Astrocyte (in vitro differentiated cells and primary cell): Measurements from ENCODE around the gene TRAP1. TPM values are rescaled to one million over a fixed set of nuclear protein-coding genes. Genes with fewer than 3 reads are reported as not detected.

ENCODE experiments used
- DNase-seq: peaks from one replicate; pipeline ENCODE4 v3.0.0-alpha.2; 2010; ENCODE audit warnings: low read depth
- FAIRE-seq: peaks from 2 replicates; lab custom pipeline; 2011; peaks lifted over from hg19 to GRCh38; lab: Jason Lieb, UNC
- H2AFZ ChIP-seq: 2 replicates; pipeline ENCODE4 v1.6.0; 2012; ENCODE audit warnings: low read depth, low read length, inconsistent platforms
- H3K27ac ChIP-seq: 2 replicates; pipeline ENCODE4 v1.5.1; 2011; ENCODE audit warnings: low read depth, low read length, inconsistent platforms
- H3K27me3 ChIP-seq: 2 replicates; pipeline ENCODE4 v1.6.0; 2011; ENCODE audit warnings: low read length, inconsistent platforms; ENCODE audit not compliant: insufficient read depth
- H3K36me3 ChIP-seq: 2 replicates; pipeline ENCODE4 v1.5.1; 2011; ENCODE audit warnings: low read length, inconsistent platforms; ENCODE audit not compliant: insufficient read depth
- H3K4me1 ChIP-seq: 2 replicates; pipeline ENCODE4 v1.5.1; 2011; ENCODE audit warnings: low read length, inconsistent platforms; ENCODE audit not compliant: insufficient read depth
- H3K4me2 ChIP-seq: 2 replicates; pipeline ENCODE4 v1.6.0; 2012; ENCODE audit warnings: low read length, inconsistent platforms
- H3K4me3 ChIP-seq: 2 replicates; pipeline ENCODE4 v1.5.1; 2011; ENCODE audit warnings: low read depth, mild to moderate bottlenecking, low read length, inconsistent platforms; ENCODE audit not compliant: insufficient read depth
- H3K79me2 ChIP-seq: 2 replicates; pipeline ENCODE4 v1.6.0; 2012; ENCODE audit warnings: mild to moderate bottlenecking, low read length, inconsistent platforms; ENCODE audit not compliant: insufficient read depth
- H3K9ac ChIP-seq: 2 replicates; pipeline ENCODE4 v1.6.0; 2012; ENCODE audit warnings: mild to moderate bottlenecking, low read length, inconsistent platforms
- H3K9me3 ChIP-seq: 2 replicates; pipeline ENCODE4 v1.5.1; 2012; ENCODE audit warnings: low read depth, mild to moderate bottlenecking, low read length, inconsistent platforms; ENCODE audit not compliant: insufficient read depth
- H4K20me1 ChIP-seq: 2 replicates; pipeline ENCODE4 v1.6.0; 2012; ENCODE audit warnings: low read length, inconsistent platforms; ENCODE audit not compliant: insufficient read depth
- H3K27ac Mint-ChIP-seq: one replicate; pipeline ENCODE4 v1.8.0; 2021; ENCODE audit warnings: mild to moderate bottlenecking, mixed read lengths; ENCODE audit not compliant: unreplicated experiment
- H3K27me3 Mint-ChIP-seq: one replicate; pipeline ENCODE4 v1.8.0; 2021; ENCODE audit warnings: low read depth, mixed read lengths; ENCODE audit not compliant: unreplicated experiment
- H3K36me3 Mint-ChIP-seq: one replicate; pipeline ENCODE4 v1.8.0; 2021; ENCODE audit warnings: low read depth, mixed read lengths; ENCODE audit not compliant: unreplicated experiment
- H3K4me1 Mint-ChIP-seq: one replicate; pipeline ENCODE4 v1.8.0; 2021; ENCODE audit warnings: low read depth, mixed read lengths; ENCODE audit not compliant: unreplicated experiment
- H3K4me3 Mint-ChIP-seq: one replicate; pipeline ENCODE4 v1.8.0; 2021; ENCODE audit warnings: mild to moderate bottlenecking, moderate library complexity, mixed read lengths; ENCODE audit not compliant: unreplicated experiment
- H3K9me3 Mint-ChIP-seq: one replicate; pipeline ENCODE4 v1.8.0; 2021; ENCODE audit warnings: mild to moderate bottlenecking, mixed read lengths; ENCODE audit not compliant: unreplicated experiment
- CTCF ChIP-seq: IDR thresholded peaks from 2 replicates; pipeline ENCODE4 v1.5.1; 2011; ENCODE audit warnings: low read depth, mild to moderate bottlenecking, inconsistent platforms, low read length, moderate library complexity; ENCODE audit not compliant: insufficient read depth
- EZH2 ChIP-seq: IDR thresholded peaks from 2 replicates; pipeline ENCODE4 v1.6.1; 2012; ENCODE audit warnings: mild to moderate bottlenecking, low read length, inconsistent platforms; ENCODE audit not compliant: insufficient read depth
- total RNA-seq: library from RNA; stranded (reverse); gene quantifications from 2 replicates; pipeline ENCODE4 v1.2.1, GENCODE V29; 2021

The TRAP1 gene
- total RNA-seq, 1 donor from 2014 or later, result 63.3 TPM

GRCh38 chr16:3662601-3663000 lies 54.7 kb downstream of the TRAP1 start:
- no peak for TF ChIP-seq CTCF
- TF ChIP-seq EZH2, result no peak

GRCh38 chr16:3661922-3662321 lies 55.4 kb downstream of the TRAP1 start:
- no peaks in the 10 kb centered on the region for H3K4me1 ChIP-seq
- FAIRE-seq (no peak), DNase-seq (no peak)
- peaks cover 34% of the 10 kb centered on the region for H3K36me3 Mint-ChIP-seq
- H3K27me3 Mint-ChIP-seq, result no peaks in the 10 kb centered on the region
- H2AFZ ChIP-seq, result no peak overlapping the region
- H3K9me3 ChIP-seq, result no peaks in the 10 kb centered on the region
- H3K36me3 ChIP-seq, result peaks cover 20% of the 10 kb centered on the region
- H3K27ac Mint-ChIP-seq, result no peak overlapping the region
- H3K4me3 Mint-ChIP-seq, result no peak overlapping the region
- H3K4me2 ChIP-seq, result no peak overlapping the region
- no peaks in the 10 kb centered on the region for H3K9me3 Mint-ChIP-seq
- H4K20me1 ChIP-seq, result no peaks in the 10 kb centered on the region
- H3K4me3 ChIP-seq, result no peak overlapping the region
- no peaks in the 10 kb centered on the region for H3K27me3 ChIP-seq
- TF ChIP-seq EZH2 (no peak), CTCF (no peak)
- no peaks in the 10 kb centered on the region for H3K79me2 ChIP-seq
- H3K4me1 Mint-ChIP-seq, result peaks cover 10% of the 10 kb centered on the region
- H3K9ac ChIP-seq, result no peak overlapping the region
- no peak overlapping the region for H3K27ac ChIP-seq

More at GRCh38 chr16:3662601-3663000, 54.7 kb downstream of the TRAP1 start:
- Mint-ChIP-seq H3K27ac (no peak overlapping the region), H3K36me3 (peaks cover 27% of the 10 kb centered on the region), H3K27me3 (no peaks in the 10 kb centered on the region), H3K9me3 (no peaks in the 10 kb centered on the region), H3K4me3 (no peak overlapping the region), H3K4me1 (peaks cover 10% of the 10 kb centered on the region)
- H4K20me1 ChIP-seq, result no peaks in the 10 kb centered on the region
- H3K9me3 ChIP-seq, result no peaks in the 10 kb centered on the region
- no peaks in the 10 kb centered on the region for H3K79me2 ChIP-seq
- H3K4me3 ChIP-seq, result no peak overlapping the region
- no peak overlapping the region for H3K4me2 ChIP-seq
- no peak overlapping the region for H2AFZ ChIP-seq
- no peak overlapping the region for H3K27ac ChIP-seq
- DNase-seq, result no peak
- no peak overlapping the region for H3K9ac ChIP-seq
- H3K36me3 ChIP-seq, result peaks cover 13% of the 10 kb centered on the region
- H3K4me1 ChIP-seq, result no peaks in the 10 kb centered on the region
- FAIRE-seq, result no peak
- no peaks in the 10 kb centered on the region for H3K27me3 ChIP-seq

GRCh38 chr16:3661311-3661710 lies 56.0 kb downstream of the TRAP1 start:
- Histone ChIP-seq H3K27ac (no peak overlapping the region), H4K20me1 (no peaks in the 10 kb centered on the region), H3K36me3 (peaks cover 22% of the 10 kb centered on the region), H3K9me3 (no peaks in the 10 kb centered on the region), H3K9ac (no peak overlapping the region), H3K27me3 (no peaks in the 10 kb centered on the region), H3K4me1 (no peaks in the 10 kb centered on the region), H3K4me2 (no peak overlapping the region), H3K79me2 (no peaks in the 10 kb centered on the region), H3K4me3 (no peak overlapping the region), H2AFZ (no peak overlapping the region)
- peaks cover 36% of the 10 kb centered on the region for H3K36me3 Mint-ChIP-seq
- H3K27ac Mint-ChIP-seq, result no peak overlapping the region
- H3K27me3 Mint-ChIP-seq, result no peaks in the 10 kb centered on the region
- no peaks in the 10 kb centered on the region for H3K9me3 Mint-ChIP-seq
- DNase-seq (no peak), FAIRE-seq (no peak)
- H3K4me1 Mint-ChIP-seq, result peaks cover 10% of the 10 kb centered on the region
- no peak overlapping the region for H3K4me3 Mint-ChIP-seq
- no peak for TF ChIP-seq EZH2
- TF ChIP-seq CTCF, result no peak
